ENCODE results near the gene ABCC4.

DNA sequence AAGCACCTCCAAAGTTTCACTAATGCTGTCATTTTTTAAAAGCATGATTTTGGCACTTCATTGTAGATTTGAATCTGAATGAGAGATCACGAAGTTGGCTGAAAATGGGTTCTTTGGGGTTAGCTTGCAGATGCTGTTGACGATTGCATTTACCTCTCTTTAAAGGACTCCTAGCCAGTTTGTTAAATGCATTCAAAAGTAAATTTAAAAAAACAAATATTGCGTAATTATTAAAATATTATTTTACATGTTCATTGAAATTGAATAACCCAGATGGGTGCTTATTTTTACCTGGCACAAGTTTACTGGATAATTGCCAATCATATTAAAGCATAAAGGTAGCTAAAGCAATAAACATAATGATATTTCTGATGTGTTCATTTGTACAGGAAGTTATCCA, 172.2 kb downstream of the ABCC4 start:
- TF ChIP-seq MYC (CRISPR knock-in tag; IDR thresholded peaks at IDR 0.05; ENCODE audit: borderline replicate concordance) (no peak), GATAD2A (CRISPR knock-in tag; IDR thresholded peaks at IDR 0.05) (no peak), NCOA2 (CRISPR knock-in tag; IDR thresholded peaks at IDR 0.05) (no peak), CHD4 (IDR thresholded peaks at IDR 0.05; ENCODE audit: borderline replicate concordance, low read length) (no peak), FOXA3 (CRISPR knock-in tag; IDR thresholded peaks at IDR 0.05) (no peak), ZBTB38 (CRISPR knock-in tag; IDR thresholded peaks at IDR 0.05) (no peak), ZNF10 (CRISPR knock-in tag; IDR thresholded peaks at IDR 0.05; ENCODE audit: borderline replicate concordance, low read depth) (no peak), SMAD1 (CRISPR knock-in tag; IDR thresholded peaks at IDR 0.05; ENCODE audit: borderline replicate concordance, low read depth) (no peak)
- TF ChIP-seq, protein P1, sequence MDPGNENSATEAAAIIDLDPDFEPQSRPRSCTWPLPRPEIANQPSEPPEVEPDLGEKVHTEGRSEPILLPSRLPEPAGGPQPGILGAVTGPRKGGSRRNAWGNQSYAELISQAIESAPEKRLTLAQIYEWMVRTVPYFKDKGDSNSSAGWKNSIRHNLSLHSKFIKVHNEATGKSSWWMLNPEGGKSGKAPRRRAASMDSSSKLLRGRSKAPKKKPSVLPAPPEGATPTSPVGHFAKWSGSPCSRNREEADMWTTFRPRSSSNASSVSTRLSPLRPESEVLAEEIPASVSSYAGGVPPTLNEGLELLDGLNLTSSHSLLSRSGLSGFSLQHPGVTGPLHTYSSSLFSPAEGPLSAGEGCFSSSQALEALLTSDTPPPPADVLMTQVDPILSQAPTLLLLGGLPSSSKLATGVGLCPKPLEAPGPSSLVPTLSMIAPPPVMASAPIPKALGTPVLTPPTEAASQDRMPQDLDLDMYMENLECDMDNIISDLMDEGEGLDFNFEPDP (CRISPR knock-in tag; conservative IDR thresholded peaks at IDR 0.05), result no peak
- TF ChIP-seq, protein P2, sequence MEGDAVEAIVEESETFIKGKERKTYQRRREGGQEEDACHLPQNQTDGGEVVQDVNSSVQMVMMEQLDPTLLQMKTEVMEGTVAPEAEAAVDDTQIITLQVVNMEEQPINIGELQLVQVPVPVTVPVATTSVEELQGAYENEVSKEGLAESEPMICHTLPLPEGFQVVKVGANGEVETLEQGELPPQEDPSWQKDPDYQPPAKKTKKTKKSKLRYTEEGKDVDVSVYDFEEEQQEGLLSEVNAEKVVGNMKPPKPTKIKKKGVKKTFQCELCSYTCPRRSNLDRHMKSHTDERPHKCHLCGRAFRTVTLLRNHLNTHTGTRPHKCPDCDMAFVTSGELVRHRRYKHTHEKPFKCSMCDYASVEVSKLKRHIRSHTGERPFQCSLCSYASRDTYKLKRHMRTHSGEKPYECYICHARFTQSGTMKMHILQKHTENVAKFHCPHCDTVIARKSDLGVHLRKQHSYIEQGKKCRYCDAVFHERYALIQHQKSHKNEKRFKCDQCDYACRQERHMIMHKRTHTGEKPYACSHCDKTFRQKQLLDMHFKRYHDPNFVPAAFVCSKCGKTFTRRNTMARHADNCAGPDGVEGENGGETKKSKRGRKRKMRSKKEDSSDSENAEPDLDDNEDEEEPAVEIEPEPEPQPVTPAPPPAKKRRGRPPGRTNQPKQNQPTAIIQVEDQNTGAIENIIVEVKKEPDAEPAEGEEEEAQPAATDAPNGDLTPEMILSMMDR (CRISPR knock-in tag; IDR thresholded peaks at IDR 0.05), result no peak

All from HepG2 (cell line).